ENCODE results near the gene CREB1.
"Not testable (repeated sequence)": the region's sequence is repeated elsewhere in the genome, so short reads cannot be mapped to it uniquely, and the experiment has no call there.

The CREB1 gene

DNA sequence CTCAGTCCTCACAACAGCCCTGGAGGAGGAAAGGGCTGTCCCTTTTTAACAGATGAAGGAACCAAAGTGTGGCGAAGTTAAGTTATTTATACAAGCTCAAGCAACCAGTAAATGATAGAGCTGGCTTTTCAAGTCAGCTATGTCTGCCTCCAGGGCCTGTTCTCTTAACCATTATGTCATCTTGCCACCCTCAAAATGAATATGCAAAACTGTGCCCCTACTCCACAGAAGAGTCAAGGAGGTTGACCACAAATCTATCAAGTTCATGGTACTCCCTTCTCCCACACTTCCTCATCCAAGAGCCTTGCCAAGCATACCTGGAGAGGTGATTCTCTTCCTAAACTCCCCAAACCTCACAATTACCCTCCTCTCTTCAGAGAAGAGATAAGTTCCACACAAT, 37.3 kb upstream of the CREB1 start:
- no peak for TF ChIP-seq CTCF (IDR thresholded peaks at IDR 0.05; ENCODE audit: borderline replicate concordance, insufficient read depth, low read depth, low read length)
- no peak overlapping the region for H3K4me3 ChIP-seq (ENCODE audit: low read depth, low read length)

- no peak overlapping the region for H3K4me3 ChIP-seq (ENCODE audit: low read depth, low read length)
- no peak for TF ChIP-seq CTCF (IDR thresholded peaks at IDR 0.05; ENCODE audit: borderline replicate concordance, insufficient read depth, low read depth, low read length)
Measured at GRCh38 chr2:207494137-207494536, 35.6 kb upstream of the CREB1 start.

DNA sequence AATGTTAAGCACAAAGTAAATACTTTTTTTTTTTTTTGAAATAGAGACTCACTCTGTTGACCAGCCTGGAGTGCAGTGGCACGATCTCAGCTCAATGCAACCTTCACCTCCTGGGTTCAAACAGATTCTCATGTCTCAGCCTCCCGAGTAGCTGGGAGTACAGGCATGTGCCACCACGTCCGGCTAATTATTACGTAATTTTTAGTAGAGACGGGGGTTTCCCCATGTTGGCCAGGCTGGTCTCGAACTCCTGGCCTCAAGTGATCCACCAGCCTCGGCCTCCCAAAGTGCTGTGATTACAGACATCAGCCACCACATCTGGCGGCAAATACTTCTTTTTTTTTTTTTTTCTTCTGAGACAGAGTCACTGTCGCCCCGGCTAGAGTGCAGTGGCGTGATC, 32.8 kb upstream of the CREB1 start:
- not testable (repeated sequence) for H3K4me3 ChIP-seq (ENCODE audit: low read depth, low read length)

DNA sequence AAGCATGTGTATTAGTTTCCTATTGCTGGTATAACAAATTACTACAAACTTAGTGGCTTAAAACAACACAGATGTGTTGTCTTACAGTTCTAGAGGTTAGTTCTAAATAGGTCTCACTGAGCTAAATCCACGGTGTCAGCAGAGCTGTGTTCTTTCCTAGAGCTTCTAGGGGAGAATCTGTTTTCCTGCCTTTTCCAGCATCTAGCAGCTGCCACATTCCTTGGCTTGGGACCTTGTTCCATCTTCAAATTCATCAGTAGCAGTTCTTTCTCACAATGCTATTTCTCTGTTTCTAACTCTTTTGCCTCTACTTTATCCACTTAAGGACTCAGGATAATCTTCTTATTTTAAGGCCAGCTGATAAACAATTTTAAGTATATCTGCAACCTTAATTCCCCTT, 32.2 kb upstream of the CREB1 start:
- no peak for TF ChIP-seq CTCF (IDR thresholded peaks at IDR 0.05; ENCODE audit: borderline replicate concordance, insufficient read depth, low read depth, low read length)
- no peak overlapping the region for H3K4me3 ChIP-seq (ENCODE audit: low read depth, low read length)

- no peak for TF ChIP-seq CTCF (IDR thresholded peaks at IDR 0.05; ENCODE audit: borderline replicate concordance, insufficient read depth, low read depth, low read length)
- H3K4me3 ChIP-seq (ENCODE audit: low read depth, low read length) = no peak overlapping the region
Measured at GRCh38 chr2:207498427-207498826, 31.3 kb upstream of the CREB1 start.

DNA sequence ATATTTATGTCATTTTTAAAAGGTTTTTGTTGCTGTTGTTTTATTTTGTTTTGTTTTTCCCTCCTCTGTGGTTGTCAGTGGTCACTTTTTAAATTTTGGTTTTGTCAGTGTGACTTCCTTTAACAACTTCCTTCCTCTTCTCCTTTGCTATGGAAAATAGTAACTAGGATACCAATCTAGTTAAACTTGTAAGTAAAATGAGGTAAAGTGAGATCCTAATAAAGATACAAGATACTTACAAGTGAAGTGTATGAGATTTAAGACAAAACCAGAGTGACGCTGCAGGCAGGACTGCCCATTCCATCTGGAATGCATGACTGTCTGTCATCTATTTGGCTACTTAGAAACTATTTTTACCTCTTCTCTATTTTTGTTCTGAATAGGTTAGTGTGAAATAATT, 30.6 kb upstream of the CREB1 start:
- no peak overlapping the region for H3K4me3 ChIP-seq (ENCODE audit: low read depth, low read length)
- no peak for TF ChIP-seq CTCF (IDR thresholded peaks at IDR 0.05; ENCODE audit: borderline replicate concordance, insufficient read depth, low read depth, low read length)

- no peak overlapping the region for H3K4me3 ChIP-seq (ENCODE audit: low read depth, low read length)
- no peak for TF ChIP-seq CTCF (IDR thresholded peaks at IDR 0.05; ENCODE audit: borderline replicate concordance, insufficient read depth, low read depth, low read length)
Measured at GRCh38 chr2:207501802-207502576, 27.8 kb upstream of the CREB1 start.

All from GM12875 (cell line).